ENCODE measurements around the gene ATP5F1B. TPM values are rescaled to one million over a fixed set of nuclear protein-coding genes. Genes with fewer than 3 reads are reported as not detected.

Gene ATP5F1B
- total RNA-seq, 1 experiment from 2014 or later: 1,064 TPM

DNA sequence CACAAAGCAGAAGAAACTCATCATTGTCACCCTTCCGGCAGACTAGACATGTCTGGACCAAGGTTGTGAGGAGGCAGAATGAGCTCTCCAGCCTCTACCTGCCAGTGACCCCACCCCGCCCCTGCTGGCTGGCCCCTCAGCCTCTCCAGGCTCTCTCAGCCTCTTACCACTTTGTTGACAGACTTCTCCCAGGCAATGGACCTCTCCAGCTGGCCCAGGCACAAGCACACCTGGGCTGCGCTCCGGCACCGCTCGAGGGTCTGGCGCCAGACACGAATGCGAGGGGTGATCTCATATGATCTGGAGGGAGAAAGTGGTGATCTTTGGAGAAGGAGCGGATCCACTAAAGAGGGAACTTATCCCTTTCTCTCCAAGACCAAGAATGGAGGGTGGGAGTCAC, 46.0 kb downstream of the ATP5F1B start:
- H3K9me3 Mint-ChIP-seq: no peaks in the 10 kb centered on the region
- TF ChIP-seq, protein P1, sequence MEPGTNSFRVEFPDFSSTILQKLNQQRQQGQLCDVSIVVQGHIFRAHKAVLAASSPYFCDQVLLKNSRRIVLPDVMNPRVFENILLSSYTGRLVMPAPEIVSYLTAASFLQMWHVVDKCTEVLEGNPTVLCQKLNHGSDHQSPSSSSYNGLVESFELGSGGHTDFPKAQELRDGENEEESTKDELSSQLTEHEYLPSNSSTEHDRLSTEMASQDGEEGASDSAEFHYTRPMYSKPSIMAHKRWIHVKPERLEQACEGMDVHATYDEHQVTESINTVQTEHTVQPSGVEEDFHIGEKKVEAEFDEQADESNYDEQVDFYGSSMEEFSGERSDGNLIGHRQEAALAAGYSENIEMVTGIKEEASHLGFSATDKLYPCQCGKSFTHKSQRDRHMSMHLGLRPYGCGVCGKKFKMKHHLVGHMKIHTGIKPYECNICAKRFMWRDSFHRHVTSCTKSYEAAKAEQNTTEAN (CRISPR knock-in tag; IDR thresholded peaks at IDR 0.05): no peak
- TF ChIP-seq NR2C2 (CRISPR knock-in tag; IDR thresholded peaks at IDR 0.05) (no peak), SMAD4 (CRISPR knock-in tag; IDR thresholded peaks at IDR 0.05) (no peak), MYBL2 (CRISPR knock-in tag; IDR thresholded peaks at IDR 0.05) (no peak), ETV6 (CRISPR knock-in tag; IDR thresholded peaks at IDR 0.05) (no peak), ELF4 (CRISPR knock-in tag; IDR thresholded peaks at IDR 0.05; ENCODE audit: low read depth) (no peak), NFE2L1 (CRISPR knock-in tag; IDR thresholded peaks at IDR 0.05) (no peak), PRRX2 (CRISPR knock-in tag; IDR thresholded peaks at IDR 0.05) (no peak), TEAD4 (CRISPR knock-in tag; IDR thresholded peaks at IDR 0.05) (no peak)
- TF ChIP-seq, protein P2, sequence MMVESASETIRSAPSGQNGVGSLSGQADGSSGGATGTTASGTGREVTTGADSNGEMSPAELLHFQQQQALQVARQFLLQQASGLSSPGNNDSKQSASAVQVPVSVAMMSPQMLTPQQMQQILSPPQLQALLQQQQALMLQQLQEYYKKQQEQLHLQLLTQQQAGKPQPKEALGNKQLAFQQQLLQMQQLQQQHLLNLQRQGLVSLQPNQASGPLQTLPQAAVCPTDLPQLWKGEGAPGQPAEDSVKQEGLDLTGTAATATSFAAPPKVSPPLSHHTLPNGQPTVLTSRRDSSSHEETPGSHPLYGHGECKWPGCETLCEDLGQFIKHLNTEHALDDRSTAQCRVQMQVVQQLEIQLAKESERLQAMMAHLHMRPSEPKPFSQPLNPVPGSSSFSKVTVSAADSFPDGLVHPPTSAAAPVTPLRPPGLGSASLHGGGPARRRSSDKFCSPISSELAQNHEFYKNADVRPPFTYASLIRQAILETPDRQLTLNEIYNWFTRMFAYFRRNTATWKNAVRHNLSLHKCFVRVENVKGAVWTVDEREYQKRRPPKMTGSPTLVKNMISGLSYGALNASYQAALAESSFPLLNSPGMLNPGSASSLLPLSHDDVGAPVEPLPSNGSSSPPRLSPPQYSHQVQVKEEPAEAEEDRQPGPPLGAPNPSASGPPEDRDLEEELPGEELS (CRISPR knock-in tag; IDR thresholded peaks at IDR 0.05): no peak
- TF ChIP-seq, protein P3, sequence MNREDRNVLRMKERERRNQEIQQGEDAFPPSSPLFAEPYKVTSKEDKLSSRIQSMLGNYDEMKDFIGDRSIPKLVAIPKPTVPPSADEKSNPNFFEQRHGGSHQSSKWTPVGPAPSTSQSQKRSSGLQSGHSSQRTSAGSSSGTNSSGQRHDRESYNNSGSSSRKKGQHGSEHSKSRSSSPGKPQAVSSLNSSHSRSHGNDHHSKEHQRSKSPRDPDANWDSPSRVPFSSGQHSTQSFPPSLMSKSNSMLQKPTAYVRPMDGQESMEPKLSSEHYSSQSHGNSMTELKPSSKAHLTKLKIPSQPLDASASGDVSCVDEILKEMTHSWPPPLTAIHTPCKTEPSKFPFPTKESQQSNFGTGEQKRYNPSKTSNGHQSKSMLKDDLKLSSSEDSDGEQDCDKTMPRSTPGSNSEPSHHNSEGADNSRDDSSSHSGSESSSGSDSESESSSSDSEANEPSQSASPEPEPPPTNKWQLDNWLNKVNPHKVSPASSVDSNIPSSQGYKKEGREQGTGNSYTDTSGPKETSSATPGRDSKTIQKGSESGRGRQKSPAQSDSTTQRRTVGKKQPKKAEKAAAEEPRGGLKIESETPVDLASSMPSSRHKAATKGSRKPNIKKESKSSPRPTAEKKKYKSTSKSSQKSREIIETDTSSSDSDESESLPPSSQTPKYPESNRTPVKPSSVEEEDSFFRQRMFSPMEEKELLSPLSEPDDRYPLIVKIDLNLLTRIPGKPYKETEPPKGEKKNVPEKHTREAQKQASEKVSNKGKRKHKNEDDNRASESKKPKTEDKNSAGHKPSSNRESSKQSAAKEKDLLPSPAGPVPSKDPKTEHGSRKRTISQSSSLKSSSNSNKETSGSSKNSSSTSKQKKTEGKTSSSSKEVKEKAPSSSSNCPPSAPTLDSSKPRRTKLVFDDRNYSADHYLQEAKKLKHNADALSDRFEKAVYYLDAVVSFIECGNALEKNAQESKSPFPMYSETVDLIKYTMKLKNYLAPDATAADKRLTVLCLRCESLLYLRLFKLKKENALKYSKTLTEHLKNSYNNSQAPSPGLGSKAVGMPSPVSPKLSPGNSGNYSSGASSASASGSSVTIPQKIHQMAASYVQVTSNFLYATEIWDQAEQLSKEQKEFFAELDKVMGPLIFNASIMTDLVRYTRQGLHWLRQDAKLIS (CRISPR knock-in tag; IDR thresholded peaks at IDR 0.05; ENCODE audit: borderline replicate concordance): no peak
- TF ChIP-seq, protein P4, sequence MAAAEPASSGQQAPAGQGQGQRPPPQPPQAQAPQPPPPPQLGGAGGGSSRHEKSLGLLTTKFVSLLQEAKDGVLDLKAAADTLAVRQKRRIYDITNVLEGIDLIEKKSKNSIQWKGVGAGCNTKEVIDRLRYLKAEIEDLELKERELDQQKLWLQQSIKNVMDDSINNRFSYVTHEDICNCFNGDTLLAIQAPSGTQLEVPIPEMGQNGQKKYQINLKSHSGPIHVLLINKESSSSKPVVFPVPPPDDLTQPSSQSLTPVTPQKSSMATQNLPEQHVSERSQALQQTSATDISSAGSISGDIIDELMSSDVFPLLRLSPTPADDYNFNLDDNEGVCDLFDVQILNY (CRISPR knock-in tag; IDR thresholded peaks at IDR 0.05): no peak
- TF ChIP-seq, protein P5, sequence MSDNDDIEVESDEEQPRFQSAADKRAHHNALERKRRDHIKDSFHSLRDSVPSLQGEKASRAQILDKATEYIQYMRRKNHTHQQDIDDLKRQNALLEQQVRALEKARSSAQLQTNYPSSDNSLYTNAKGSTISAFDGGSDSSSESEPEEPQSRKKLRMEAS (CRISPR knock-in tag; IDR thresholded peaks at IDR 0.05): no peak
- H3K4me1 Mint-ChIP-seq: peaks cover 7% of the 10 kb centered on the region
- H3K27me3 Mint-ChIP-seq (ENCODE audit: low read depth): no peaks in the 10 kb centered on the region; the same call in 1 of the 2 replicates
- POLR2A ChIA-PET: no interaction called here
- H3K27ac Mint-ChIP-seq: no peak overlapping the region
- H3K4me3 Mint-ChIP-seq: no peak overlapping the region
- peaks cover 65% of the 10 kb centered on the region for H3K36me3 Mint-ChIP-seq
- CTCF ChIA-PET: interaction anchor here (2.8 kb wide), 1 partner anchor 35 kb away, joined by 42 read pairs; no protein-coding TSS in a partner anchor
- no peak for ATAC-seq
- no peak for DNase-seq (ENCODE audit: low spot score)

DNA sequence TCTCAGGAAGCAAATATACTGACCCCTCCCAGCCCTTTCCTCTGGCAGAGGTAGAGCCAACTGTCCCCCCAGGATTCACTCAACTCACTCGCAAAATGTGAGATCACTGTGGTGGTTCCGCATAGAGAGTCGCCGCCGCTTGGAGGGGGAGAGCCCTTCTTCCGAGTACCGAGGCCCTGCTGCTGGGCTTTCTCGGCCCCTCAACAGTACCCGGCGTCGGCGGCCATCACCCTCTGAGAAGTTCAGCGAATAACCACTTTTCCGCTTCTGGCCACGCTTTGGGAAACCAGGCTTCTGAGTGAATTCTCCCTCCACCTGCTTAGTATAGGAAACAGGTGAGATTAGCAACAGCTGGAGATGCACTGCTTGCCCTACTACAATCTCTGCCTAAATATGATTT, 46.7 kb downstream of the ATP5F1B start:
- ATAC-seq (no peak), DNase-seq (ENCODE audit: low spot score) (no peak)
- CTCF ChIA-PET: no interaction called here
- Mint-ChIP-seq H3K9me3 (no peaks in the 10 kb centered on the region), H3K27me3 (ENCODE audit: low read depth) (no peaks in the 10 kb centered on the region; the same call in 1 of the 2 replicates), H3K4me3 (no peak overlapping the region), H3K36me3 (peaks cover 58% of the 10 kb centered on the region), H3K4me1 (peaks cover 13% of the 10 kb centered on the region), H3K27ac (no peak overlapping the region; the same call in 1 of the 2 replicates)
- POLR2A ChIA-PET: no interaction called here
- TF ChIP-seq TP53 (CRISPR knock-in tag; IDR thresholded peaks at IDR 0.05): no peak
- no peak for TF ChIP-seq NR2C2 (CRISPR knock-in tag; IDR thresholded peaks at IDR 0.05)
- no peak for TF ChIP-seq IRF1 (CRISPR knock-in tag; IDR thresholded peaks at IDR 0.05)
- no peak for TF ChIP-seq NFATC4 (CRISPR knock-in tag; IDR thresholded peaks at IDR 0.05)
- TF ChIP-seq, protein P6, sequence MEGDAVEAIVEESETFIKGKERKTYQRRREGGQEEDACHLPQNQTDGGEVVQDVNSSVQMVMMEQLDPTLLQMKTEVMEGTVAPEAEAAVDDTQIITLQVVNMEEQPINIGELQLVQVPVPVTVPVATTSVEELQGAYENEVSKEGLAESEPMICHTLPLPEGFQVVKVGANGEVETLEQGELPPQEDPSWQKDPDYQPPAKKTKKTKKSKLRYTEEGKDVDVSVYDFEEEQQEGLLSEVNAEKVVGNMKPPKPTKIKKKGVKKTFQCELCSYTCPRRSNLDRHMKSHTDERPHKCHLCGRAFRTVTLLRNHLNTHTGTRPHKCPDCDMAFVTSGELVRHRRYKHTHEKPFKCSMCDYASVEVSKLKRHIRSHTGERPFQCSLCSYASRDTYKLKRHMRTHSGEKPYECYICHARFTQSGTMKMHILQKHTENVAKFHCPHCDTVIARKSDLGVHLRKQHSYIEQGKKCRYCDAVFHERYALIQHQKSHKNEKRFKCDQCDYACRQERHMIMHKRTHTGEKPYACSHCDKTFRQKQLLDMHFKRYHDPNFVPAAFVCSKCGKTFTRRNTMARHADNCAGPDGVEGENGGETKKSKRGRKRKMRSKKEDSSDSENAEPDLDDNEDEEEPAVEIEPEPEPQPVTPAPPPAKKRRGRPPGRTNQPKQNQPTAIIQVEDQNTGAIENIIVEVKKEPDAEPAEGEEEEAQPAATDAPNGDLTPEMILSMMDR (IDR thresholded peaks at IDR 0.05): no peak
- no peak for TF ChIP-seq HMGA2 (CRISPR knock-in tag; IDR thresholded peaks at IDR 0.05)
- no peak for TF ChIP-seq SOX15 (CRISPR knock-in tag; IDR thresholded peaks at IDR 0.05)
